Measurements from ENCODE around the gene DENND5A.

DENND5A gene

DNA sequence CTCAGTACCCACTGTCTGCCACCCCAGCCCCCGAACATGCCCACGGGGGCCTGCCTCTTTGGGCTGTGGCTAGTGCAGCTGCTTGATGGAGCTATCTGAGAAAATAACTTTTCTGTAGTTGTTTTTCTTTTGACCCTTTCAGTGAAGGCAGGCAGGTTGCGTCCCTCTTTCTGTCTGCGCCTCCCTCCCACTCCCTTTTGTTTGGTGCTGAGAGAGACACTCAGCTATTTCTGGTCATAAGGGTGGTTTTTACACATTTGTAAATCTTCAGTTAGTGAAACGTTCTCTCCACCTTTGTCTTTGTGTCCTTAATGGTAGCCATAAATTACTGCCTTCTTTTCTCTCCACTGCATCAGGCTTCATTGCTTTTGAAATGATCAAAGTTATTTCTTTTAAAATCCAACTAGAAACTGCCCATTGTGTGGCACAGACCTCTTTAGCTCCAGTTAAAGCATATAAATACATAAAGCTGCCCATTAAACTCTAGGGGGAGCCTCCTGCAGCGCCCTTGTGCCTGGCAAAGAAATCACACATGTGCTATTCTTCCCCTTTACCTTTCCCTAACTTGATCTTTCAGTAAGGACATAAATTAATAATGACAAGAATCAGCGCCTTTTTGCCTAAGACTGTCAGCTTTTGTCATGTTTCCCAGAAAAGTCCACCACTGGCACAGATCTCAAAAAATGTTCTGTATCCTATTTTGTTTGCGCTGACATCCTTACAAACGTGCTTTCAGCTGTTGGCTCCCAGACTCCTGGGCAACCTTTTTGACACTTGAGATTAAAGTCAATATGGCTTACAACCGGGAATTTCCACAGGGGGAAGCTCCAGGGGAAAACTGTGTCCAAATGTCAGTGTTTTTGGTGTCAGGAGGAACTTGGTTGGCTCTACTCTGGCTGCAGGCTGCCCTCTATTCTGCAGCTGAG, 172.0 kb downstream of the DENND5A start:
- no peak for DNase-seq

DNA sequence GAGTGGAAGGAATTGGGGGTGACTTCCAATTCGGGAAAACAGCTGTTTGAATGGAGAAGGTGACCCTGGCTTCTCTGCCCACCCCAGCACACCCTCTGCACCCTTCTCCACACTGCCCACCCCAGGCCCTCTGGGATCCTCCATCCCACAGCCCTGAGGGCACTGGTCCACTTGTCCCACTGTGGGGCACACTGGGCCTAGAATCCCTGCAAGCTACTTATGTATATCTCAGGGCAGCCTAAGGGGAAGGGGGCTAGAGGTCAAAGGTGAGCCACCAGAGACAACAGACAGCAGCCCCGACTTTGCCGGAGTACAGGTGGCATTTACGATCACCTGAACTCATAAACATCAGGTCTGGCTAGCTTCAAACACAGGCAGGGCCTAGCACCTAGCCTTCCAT, 173.1 kb downstream of the DENND5A start:
- DNase-seq: no peak

GRCh38 chr11:9091044-9091922, 173.9 kb downstream of the DENND5A start, which contains the start of gene SCUBE2:
TSS of gene SCUBE2 (minus strand) at chr11:9091599. CDS start at chr11:9091528, 71 bp downstream.
- DNase-seq: no peak

DNA sequence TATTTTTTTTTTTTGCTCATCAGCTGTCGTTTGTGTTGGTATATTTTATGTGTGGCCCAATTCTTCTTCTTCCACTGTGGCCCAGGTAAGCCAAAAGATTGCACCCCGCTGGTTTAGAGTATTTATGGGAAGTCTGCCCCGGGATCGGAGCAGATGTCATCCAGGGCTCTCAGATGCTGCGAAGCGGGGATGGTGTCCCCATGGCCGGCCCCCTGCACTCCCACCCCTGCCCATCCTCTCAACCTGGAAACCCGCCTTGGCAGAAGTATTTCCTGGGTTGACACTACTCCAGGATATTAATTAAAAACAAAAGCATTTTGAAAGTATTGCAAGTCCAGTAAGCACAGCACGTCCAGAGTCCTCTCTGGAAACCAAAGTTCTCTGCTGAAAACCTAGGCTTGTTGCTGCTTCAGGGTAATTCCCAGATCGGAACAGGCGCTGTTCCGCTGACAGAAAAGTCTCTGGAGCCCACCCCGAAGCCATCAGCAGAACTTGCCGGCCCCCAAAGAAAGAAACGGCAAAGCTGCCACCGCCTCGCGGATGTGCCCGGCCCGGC, 174.6 kb downstream of the DENND5A start:
- no peak for DNase-seq

DNA sequence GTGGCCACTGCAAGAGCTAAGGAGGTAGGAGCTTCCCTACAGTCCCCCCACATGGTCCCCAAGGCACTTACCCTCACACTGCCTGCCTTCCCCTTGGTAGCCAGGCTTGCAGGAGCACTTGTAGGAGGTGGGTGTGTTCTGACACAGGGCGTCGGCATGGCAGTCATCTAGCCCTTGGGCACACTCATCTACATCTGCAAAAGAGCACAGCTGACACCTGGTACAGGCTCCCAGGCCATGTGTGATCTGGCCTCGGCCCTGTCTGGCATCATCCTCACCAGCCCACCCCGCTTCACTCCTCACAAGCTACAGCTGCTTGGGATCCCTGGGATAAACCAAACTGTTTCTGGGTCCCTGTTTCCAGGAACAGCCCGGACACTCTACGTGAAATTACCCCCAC, 175.5 kb downstream of the DENND5A start:
- no peak for DNase-seq

GRCh38 chr11:9089061-9089460, 176.1 kb downstream of the DENND5A start:
- DNase-seq: no peak

Data from activated CD4-positive, CD25-positive, alpha-beta regulatory T cell (primary cell).